HG03521 (cell line): Measurements from ENCODE around the gene KRT38.
"Not testable (repeated sequence)": the region's sequence is repeated elsewhere in the genome, so short reads cannot be mapped to it uniquely, and the experiment has no call there.

ENCODE experiments used
- ATAC-seq: cut with Tn5 transposase; IDR thresholded peaks from one replicate; pipeline ENCODE4 v1.9.1; 2021; ENCODE audit warnings: mild to moderate bottlenecking, moderate library complexity; ENCODE audit not compliant: unreplicated experiment

Gene KRT38

DNA sequence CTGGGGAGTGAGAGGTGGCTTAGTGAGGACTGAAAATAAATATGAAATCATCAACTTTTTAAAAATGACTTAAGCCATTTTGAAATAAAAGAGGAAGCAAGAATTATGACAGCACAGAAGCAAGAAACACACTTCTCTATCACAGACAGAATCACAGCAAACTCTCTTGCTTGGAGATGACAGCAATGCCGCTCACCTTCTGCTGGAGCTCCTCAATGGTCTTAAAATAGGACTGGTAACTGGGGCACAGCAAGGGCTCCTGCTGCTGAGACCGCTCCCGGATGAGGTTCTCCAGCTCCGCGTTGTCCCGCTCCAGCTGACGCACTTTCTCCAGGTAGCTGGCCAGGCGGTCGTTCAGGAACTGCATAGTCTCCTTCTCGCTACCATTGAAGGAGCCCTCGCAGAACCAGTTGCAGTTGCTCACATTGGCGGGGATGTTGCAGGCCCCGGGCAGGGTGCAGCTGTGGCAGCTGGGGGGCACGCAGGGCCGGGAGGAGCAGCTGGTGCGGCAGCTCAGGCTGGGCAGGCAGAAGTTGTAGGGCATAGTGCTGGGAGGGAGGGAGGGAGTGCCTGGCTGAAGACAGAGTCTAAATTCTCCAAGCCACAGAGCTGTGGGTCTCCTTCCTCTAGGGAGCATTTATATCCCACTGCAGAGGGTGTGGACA, 43.7 kb downstream of the KRT38 start, which contains the start of gene KRT31:
Gene KRT31, minus strand, starts transcription at position 613 of the 665 bp plus-strand sequence. Its CDS starts 69 bp downstream, at position 544.
- ATAC-seq = no peak

DNA sequence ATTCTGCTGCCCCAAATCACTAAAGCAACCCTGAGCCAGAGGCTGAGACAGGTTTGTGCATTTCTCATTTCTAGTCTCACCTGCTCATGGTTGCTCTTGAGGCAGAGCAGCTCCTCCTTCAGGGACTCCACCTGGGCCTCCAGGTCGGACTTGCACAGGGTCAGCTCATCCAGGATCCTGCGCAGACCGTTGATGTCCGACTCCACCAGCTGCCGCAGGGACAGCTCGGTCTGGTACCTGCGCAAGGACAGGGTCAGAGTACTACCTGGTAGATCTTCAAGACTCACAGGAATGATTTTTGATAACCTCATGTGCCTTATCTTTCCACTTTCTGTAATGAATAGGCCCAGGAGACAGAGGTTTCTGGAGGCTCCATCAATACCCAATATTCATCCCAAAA, 44.4 kb downstream of the KRT38 start:
- no peak for ATAC-seq

DNA sequence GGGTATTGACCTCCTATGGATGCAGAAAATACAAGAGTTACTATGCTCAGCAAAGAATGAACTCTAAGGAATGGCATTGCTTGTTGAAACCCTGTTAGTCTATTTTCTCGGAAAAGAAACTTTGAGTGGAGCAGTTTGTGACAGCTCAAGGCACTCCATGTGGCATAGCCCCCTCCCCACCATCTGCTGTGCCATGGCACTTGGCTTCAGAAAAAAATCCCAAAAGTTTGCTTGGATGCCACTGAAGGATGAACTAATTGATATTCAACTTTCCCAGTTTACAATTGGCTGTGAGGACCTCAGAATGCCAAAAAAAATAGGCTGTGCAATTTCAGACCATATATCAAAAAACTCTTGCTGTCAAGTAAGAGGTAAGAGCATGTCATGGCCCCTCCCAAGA, 45.2 kb downstream of the KRT38 start:
- no peak for ATAC-seq

DNA sequence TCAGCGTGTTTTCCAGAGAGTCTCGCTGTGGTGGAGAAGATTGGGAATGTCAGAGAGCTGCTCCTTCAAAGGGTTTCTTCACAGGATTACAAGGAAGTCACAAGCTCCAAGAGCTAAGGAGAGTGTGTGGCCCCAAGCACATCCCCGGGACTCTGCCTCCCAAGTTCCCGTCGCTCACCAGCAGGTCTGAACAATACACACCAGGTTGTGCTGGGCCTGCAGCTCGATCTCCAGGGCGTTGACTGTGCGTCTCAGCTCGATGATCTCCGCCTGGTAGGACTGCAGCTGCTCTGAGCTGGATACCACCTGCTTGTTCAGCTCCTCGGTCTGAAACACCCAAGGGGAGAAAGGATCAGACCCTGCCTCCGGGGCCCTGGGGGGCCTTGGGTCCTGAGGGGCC, 45.7 kb downstream of the KRT38 start:
- not testable (repeated sequence) for ATAC-seq

DNA sequence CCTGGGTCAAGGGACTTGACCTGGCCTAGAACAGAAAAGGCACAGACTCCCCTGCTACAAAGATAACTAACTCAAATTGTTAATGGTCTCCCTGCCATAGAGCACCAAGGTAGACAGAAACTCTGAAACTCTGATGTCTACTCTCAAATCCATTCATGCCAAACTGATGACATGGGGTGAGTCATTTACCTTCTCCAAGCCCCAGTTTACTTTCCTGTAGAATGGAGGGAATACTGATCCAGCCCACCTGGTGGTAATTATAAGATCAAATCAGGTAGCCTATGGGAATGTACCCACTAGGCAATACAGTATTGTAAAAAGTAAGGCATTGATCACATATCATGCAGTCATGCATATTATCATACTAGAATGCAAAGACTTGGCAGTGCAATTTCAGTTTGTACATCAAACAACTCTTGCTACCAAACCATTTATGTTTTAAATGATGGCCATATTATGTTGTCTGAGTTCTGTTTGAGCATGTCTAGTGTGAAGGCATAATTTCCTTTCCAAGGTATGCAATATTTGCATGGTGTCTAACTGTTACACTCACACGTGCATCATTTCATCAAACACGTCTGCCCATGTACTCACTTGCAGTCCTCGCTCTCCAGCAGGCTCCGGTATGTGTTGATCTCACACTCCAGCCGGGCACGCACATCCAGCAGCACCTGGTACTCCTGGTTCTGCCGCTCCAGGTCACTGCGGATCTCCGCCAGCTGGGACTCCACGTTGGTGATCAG, 46.4 kb downstream of the KRT38 start:
- no peak for ATAC-seq

DNA sequence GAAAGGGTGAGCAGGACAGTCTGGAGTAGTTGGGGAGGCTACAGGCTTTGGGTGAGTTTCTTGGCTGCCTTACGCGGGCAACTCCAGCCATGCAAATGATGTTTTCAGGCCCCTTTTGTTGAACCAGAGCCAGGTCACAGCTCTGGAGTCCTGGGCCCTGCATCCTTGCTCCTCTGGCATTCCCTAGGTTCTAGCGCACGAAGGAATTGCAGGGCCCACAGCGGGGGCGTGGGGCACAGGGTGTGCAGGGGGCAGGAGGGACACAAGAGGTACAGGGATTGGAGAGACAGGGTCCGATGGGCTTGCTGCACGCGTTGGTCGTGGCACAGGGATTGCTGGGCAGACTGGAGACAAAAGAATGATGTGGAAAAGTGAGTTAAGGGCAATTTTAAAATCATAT, 47.0 kb downstream of the KRT38 start:
- ATAC-seq = no peak

DNA sequence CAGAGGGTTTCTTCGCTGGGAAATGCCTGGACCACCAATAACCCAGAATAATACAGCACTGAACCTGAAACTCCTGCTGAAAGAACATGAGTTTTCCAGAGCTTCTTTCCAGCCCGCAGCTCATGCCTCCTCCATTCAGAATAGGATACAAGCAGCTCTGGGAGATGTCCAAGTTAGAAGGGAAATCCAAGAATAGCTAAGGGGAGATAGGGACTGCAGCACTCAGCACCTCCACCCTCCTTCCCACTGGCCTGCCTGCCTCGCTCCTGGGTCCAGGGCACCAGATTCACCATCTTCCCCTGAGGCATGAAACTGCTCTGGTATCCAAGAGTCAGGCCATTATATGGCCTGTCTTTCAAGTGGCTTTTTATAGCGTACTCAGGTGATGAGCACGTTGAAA, 47.5 kb downstream of the KRT38 start:
- ATAC-seq = no peak

DNA sequence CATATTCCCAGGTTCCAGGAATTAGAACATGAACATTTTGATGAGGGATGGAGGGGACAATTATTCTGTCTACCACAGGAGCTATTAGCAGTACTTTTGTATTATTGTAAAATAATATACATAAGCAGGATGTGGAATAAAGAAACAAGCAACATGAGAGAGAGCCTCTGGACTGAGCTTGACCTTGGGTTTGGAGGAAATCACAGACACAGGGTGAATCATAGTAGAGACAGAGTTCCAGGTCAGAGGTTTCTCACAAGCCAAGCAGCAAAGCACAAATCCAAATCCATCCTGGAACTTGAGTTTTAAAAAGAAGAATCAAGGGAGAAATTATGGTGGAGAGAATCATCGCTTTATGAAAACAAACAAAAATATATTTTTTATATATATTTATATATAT, 48.5 kb downstream of the KRT38 start:
- no peak for ATAC-seq

DNA sequence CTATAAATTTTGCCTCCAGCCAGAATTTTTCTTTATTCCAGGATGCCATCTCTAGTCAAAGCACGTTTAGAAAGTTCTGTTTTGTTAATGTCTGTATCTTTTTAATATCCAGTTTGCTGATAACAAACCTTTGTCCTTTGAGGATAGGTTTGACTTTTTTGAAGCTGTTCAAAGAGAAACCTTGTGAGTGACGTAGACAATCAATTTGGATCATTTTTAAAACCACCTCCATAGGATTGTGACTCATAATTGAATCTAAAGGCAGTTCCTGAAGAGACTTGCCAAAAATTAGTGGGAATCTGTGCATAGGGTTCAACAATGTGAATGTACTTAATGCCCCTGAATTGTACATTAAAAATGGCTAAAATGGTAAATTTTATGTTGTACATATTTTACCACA, 49.2 kb downstream of the KRT38 start:
- ATAC-seq = no peak

DNA sequence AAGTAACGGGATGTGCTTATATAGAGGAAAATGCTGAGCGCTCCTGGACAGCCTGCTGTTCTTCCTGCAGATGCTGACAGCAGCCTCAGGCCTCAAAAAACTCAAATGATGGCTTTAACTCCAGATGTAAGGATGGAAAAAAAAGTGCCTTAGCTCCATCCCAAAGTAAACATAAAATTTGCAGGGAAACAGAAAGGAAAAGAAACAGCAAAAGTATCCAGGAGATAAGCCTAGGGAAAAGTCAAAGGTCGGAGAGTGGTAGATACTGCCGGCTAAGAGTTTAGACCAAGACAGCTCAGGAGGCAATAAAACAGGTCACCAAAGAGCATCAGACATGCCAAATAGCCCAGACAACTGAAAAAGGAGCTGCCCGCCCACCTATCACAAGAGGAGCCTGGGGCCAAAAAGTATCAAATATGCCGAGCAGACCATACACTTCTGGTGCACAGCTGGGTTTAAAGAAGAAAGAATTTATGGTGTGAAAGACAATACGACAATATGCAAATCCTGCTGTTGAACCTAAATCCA, 50.3 kb downstream of the KRT38 start:
- no peak for ATAC-seq

DNA sequence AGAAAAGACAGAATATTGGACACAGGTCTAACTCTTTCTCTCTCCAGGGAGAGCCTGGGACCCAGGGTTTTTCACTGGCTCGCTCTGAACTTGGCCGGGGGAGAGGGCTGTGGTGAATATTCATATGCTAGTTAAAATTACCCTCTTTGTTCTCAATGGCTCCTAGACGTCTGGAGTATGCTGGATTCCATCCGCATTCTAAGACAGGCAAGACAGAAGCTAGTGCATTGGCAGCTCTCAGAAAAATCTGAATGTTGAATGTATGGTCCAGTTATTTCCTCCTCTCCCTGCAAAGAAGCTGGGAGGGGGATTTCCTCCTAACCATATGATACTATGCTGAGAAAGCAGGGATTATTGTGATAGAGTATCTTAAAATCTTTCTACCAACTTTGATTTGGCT, 53.1 kb downstream of the KRT38 start:
- ATAC-seq = no peak

DNA sequence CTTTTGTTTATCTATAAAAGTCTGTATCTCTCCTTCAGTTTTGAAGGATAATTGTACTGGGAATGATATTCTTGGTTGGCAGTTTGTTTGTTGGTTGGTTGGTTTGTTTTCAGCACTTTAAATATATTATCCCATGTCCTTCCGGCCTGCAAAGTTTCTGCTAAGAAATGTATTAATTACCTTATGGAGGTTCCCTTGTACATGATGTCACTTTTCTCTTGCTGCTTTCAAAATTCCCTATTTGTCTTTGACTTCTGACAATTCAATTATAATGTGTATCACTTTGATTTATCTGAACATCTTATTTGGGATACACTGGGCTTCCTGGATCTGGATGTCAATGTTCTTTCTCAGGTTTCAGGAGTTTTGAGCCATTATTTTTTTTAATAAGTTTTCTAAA, 54.6 kb downstream of the KRT38 start:
- no peak for ATAC-seq
